ENCODE data around the gene ARPC1A.
"Not testable (repeated sequence)": the region's sequence is repeated elsewhere in the genome, so short reads cannot be mapped to it uniquely, and the experiment has no call there.

ARPC1A gene

DNA sequence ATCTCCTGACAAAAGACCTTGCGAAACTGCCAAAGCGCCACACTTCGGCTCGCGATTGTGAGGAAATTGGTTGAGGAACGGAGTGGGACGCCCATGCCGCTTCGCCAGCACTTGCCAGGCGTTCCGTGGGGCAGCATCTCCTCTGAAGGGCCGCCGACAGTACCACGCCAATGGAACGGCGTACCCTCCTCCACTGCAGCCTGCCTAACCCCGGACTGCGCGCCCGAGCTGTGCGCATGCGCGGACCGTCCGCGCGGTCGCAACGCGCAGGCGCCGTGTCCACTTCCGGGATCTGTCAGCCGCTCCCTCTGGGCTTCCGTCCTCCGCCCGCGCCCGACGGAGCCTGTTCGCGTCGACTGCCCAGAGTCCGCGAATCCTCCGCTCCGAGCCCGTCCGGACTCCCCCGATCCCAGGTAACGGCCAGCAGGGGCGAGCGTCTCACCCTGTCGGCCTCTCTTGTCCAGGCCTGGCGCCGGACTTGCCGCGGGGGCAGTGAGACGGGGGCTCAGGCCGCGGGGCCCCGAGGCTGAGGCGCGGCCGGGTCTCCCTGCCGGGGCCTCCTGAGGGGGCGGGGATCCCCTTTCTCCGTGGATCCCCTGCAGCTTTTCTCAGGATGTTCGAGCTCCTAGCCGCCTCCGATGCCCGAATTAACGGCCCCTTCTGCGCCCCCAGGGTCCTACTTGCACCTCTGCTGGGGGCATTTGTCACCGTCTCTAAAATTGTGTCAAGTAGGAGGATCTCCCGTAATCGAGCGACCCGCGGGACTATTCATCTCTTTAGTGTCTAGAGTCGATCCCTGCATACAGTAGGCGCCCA is at the start of gene ARPC1A:
Gene ARPC1A, plus strand, starts transcription at position 307 of the 816 bp plus-strand sequence. CDS start 7,456 bp downstream, outside the sequence.
- POLR2A ChIA-PET, result interaction anchor here (0.6 to 1.8 kb wide), 20 partner anchors 8 to 966 kb away, joined by 3 to 8 read pairs (median 3); partner anchors contain the start of genes BUD31 and PDAP1

DNA sequence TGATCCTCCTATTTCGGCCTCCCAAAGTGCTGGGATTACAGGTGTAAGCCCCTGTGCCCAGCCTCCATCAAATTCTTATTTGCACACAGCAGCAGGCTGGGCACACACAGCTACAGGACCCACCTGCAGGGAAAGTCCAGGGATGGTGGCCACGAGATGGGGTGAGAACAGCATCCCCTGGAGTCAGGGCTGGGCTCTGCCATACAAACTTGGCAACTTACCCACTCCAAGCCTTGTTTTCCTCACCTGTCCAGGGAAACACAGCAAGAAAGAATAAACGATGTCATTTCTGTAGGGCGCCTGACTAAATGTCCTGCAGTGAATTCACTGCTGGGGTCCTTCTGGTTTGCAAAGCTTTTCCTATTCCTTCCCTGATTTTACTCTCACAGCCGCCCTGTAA is 47.5 kb upstream of the ARPC1A start:
- TF ChIP-seq BHLHE40 (IDR thresholded peaks at IDR 0.05; ENCODE audit: borderline replicate concordance) (no peak), ELF4 (IDR thresholded peaks at IDR 0.05) (no peak), HDGF (IDR thresholded peaks at IDR 0.05; ENCODE audit: borderline replicate concordance) (no peak), TARDBP (IDR thresholded peaks at IDR 0.05) (no peak), FOXM1 (IDR thresholded peaks at IDR 0.05; ENCODE audit: borderline replicate concordance) (no peak), FOXA1 (IDR thresholded peaks at IDR 0.05) (no peak), SUZ12 (IDR thresholded peaks at IDR 0.05) (no peak), ARNT (IDR thresholded peaks at IDR 0.05) (no peak), SP1 (IDR thresholded peaks at IDR 0.05) (no peak), LEF1 (IDR thresholded peaks at IDR 0.05; ENCODE audit: borderline replicate concordance) (no peak), L3MBTL2 (conservative IDR thresholded peaks at IDR 0.05) (no peak), CTBP1 (IDR thresholded peaks at IDR 0.05; ENCODE audit: borderline replicate concordance) (no peak), ZNF384 (IDR thresholded peaks at IDR 0.05) (no peak), NFRKB (IDR thresholded peaks at IDR 0.05) (no peak), FOXK2 (IDR thresholded peaks at IDR 0.05) (no peak)
- TF ChIP-seq, protein P1, sequence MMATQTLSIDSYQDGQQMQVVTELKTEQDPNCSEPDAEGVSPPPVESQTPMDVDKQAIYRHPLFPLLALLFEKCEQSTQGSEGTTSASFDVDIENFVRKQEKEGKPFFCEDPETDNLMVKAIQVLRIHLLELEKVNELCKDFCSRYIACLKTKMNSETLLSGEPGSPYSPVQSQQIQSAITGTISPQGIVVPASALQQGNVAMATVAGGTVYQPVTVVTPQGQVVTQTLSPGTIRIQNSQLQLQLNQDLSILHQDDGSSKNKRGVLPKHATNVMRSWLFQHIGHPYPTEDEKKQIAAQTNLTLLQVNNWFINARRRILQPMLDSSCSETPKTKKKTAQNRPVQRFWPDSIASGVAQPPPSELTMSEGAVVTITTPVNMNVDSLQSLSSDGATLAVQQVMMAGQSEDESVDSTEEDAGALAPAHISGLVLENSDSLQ (IDR thresholded peaks at IDR 0.05), result no peak
- no peak for DNase-seq (ENCODE audit: extremely low spot score)
- POLR2A ChIA-PET, result no interaction called here
- CTCF ChIA-PET, result no interaction called here

More for the DNA sequence above, at the start of gene ARPC1A:
- DNase-seq (ENCODE audit: extremely low spot score), result peak; percentile 99
- TF ChIP-seq, protein P1 (IDR thresholded peaks at IDR 0.05), result peak; percentile 53; the same call in 1 of the 2 replicates
- 0 out of 2 replicates have a peak, but pooled peaks have one; percentile 23 for TF ChIP-seq L3MBTL2 (conservative IDR thresholded peaks at IDR 0.05)
- no peak for TF ChIP-seq CTBP1 (IDR thresholded peaks at IDR 0.05; ENCODE audit: borderline replicate concordance)
- no peak for TF ChIP-seq ARNT (IDR thresholded peaks at IDR 0.05)
- peak; percentile 98 for TF ChIP-seq ELF4 (IDR thresholded peaks at IDR 0.05)
- no peak for TF ChIP-seq ZNF384 (IDR thresholded peaks at IDR 0.05)
- CTCF ChIA-PET, result interaction anchor here (1.2 kb wide), 1 partner anchor 181 kb away, joined by 5 read pairs; no protein-coding TSS in a partner anchor

DNA sequence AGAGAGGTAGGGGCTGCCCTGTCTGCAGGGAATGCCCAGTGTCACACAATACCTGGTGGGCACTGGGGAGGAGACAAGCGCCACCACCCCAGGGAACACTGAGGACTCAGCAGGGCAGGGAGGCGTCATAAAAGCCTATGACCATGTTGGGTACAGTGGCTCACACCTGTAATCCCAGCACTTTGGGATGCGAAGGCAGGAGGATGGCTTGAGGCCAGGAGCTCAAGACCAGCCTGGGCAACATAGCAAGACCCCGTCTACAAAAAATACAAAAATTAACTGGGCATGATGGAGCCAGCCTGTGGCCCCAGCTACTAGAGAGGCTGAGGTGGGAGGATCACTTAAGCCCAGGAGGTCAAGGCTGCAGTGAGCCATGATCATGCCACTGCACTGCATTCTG is 41.5 kb upstream of the ARPC1A start:
- not testable (repeated sequence) for DNase-seq (ENCODE audit: extremely low spot score)
- CTCF ChIA-PET, result interaction anchor here (0.6 kb wide), 1 partner anchor 77 kb away, joined by 3 read pairs; no protein-coding TSS in a partner anchor
- POLR2A ChIA-PET, result interaction anchor here (1.8 kb wide), 1 partner anchor 125 kb away, joined by 5 read pairs; the partner anchor contains the start of genes BUD31 and PDAP1

DNA sequence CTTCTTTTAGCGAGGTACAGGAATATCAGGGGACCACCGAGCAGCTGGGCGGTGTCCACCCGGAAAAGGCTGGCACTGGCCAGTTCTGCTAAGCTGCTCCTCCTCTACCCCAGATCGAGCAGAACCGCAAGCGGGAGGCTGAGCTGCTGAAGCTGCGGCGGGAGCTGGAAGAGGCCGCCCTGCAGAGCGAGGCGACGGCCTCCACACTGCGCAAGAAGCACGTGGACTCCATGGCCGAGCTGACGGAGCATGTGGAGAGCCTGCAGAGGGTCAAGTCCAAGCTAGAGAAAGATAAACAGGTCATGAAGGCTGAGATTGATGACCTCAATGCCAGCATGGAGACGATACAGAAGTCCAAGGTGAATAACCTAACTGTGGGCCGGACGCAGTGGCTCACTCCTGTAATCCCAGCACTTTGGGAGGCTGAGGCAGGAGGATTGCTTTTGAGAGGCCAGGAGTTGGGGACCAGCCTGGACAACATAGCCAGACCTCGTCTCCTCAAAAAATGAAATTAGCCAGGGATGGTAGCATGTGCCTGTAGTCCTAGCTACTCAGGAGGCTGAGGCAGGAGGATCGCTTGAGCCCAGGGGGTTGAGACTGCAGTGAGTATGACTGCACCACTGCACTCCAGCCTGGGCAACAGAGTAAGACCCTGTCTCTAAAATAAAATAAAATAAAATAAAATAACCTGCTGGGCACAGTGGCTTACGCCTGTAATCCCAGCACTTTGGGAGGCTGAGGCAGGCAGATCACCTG is 37.7 kb upstream of the ARPC1A start:
- TF ChIP-seq LEF1 (IDR thresholded peaks at IDR 0.05; ENCODE audit: borderline replicate concordance) (no peak), FOXA1 (IDR thresholded peaks at IDR 0.05) (no peak), ELF4 (IDR thresholded peaks at IDR 0.05) (no peak), L3MBTL2 (conservative IDR thresholded peaks at IDR 0.05) (no peak), FOXM1 (IDR thresholded peaks at IDR 0.05; ENCODE audit: borderline replicate concordance) (no peak), NFRKB (IDR thresholded peaks at IDR 0.05) (no peak), FOXK2 (IDR thresholded peaks at IDR 0.05) (no peak), ARNT (IDR thresholded peaks at IDR 0.05) (no peak), SUZ12 (IDR thresholded peaks at IDR 0.05) (no peak), SP1 (IDR thresholded peaks at IDR 0.05) (no peak), CTBP1 (IDR thresholded peaks at IDR 0.05; ENCODE audit: borderline replicate concordance) (no peak), BHLHE40 (IDR thresholded peaks at IDR 0.05; ENCODE audit: borderline replicate concordance) (no peak), TARDBP (IDR thresholded peaks at IDR 0.05) (no peak), ZNF384 (IDR thresholded peaks at IDR 0.05) (no peak), HDGF (IDR thresholded peaks at IDR 0.05; ENCODE audit: borderline replicate concordance) (no peak)
- TF ChIP-seq, protein P1 (IDR thresholded peaks at IDR 0.05), result no peak
- ChIA-PET CTCF (interaction anchor here (0.6 kb wide), 1 partner anchor 9 kb away, joined by 3 read pairs; no protein-coding TSS in a partner anchor), POLR2A (no interaction called here)
- DNase-seq (ENCODE audit: extremely low spot score), result no peak

DNA sequence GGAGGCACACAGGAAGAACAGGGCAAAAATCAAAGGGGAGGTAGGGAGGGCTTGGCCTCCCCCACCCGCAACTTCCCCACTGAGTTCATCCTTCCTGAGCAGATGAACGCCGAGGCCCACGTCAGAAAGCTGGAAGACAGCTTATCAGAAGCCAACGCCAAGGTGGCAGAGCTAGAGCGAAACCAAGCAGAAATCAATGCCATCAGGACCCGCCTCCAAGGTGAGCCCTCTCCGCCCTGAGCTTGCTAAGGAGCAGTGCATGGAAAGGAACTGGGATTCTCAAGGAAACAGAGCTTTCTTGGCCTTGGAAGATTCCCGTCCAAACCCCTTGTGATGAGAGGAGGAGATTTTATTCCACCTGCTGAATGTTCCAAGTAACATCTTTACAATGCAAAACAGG is 36.5 kb upstream of the ARPC1A start:
- CTCF ChIA-PET, result interaction anchor here (0.6 to 0.7 kb wide), 2 partner anchors 54 kb away, joined by 5 to 7 read pairs; no protein-coding TSS in a partner anchor
- no peak for DNase-seq (ENCODE audit: extremely low spot score)
- POLR2A ChIA-PET, result no interaction called here
- TF ChIP-seq ZNF384 (IDR thresholded peaks at IDR 0.05) (no peak), SUZ12 (IDR thresholded peaks at IDR 0.05) (no peak), BHLHE40 (IDR thresholded peaks at IDR 0.05; ENCODE audit: borderline replicate concordance) (no peak), ARNT (IDR thresholded peaks at IDR 0.05) (no peak)

DNA sequence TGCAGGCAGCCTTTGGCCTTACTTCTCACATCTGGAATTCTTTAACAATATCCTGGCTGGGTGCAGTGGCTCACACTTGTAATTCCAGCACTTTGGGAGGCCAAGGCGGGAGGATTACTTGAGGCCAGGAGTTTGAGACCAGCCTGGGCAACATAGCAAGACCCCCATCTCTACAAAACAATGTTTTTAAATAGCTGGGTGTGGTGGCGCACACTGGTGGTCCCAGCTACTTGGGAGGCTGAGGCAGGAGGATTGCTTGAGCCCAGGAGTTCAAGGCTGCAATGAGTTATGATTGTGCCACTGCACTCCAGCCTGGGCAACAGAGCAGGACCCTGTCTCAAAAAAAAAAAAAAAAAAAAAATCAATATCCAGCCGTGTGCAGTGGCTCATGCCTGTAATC is 35.5 kb upstream of the ARPC1A start:
- DNase-seq (ENCODE audit: extremely low spot score); CTCF ChIA-PET; POLR2A ChIA-PET: not testable (repeated sequence)

All from HEK293T (cell line).